IMR-90 (cell line): ENCODE measurements around the gene WNK1. TPM values are rescaled to one million over a fixed set of nuclear protein-coding genes. Genes with fewer than 3 reads are reported as not detected.

Experiments
- CEBPB ChIP-seq: IDR thresholded peaks from 2 replicates; pipeline ENCODE4 v1.6.1; 2012; ENCODE audit warnings: low read depth, low read length, improper control_type of control experiment
- MAFK ChIP-seq: IDR thresholded peaks from 2 replicates; pipeline ENCODE4 v1.6.1; 2012; ENCODE audit warnings: low read depth, low read length, improper control_type of control experiment
- MAZ ChIP-seq: IDR thresholded peaks from 2 replicates; pipeline ENCODE4 v1.6.1; 2012; ENCODE audit warnings: low read depth, mild to moderate bottlenecking, low read length, improper control_type of control experiment, moderate library complexity, borderline replicate concordance
- POLR2A ChIP-seq: IDR thresholded peaks from 2 replicates; pipeline ENCODE4 v1.6.1; 2012; ENCODE audit warnings: mild to moderate bottlenecking, low read depth, low read length
- polyA plus RNA-seq, 3 experiments: library from polyadenylated mRNA; depleted of rRNA; stranded (reverse); fragments of >200 nt; gene quantifications; 2 replicates each; pipeline ENCODE4 v1.2.3, GENCODE V29; 2012; ENCODE audit warnings: low replicate concordance in 1 of 3
- total RNA-seq: library from RNA; depleted of rRNA; stranded (reverse); fragments of >200 nt; gene quantifications from 2 replicates; pipeline ENCODE4 v1.2.3, GENCODE V29; 2012

WNK1 gene
- total and polyA plus RNA-seq, 2 of the 4 experiments (the other 2 are of a cell fraction): 36.9 to 42.8 TPM

- TF ChIP-seq MAFK: no peak
- no peak for TF ChIP-seq CEBPB
- no peak for TF ChIP-seq POLR2A
- 0 out of 2 replicates have a peak, but pooled peaks have one; percentile 30 for TF ChIP-seq MAZ
Measured at GRCh38 chr12:752695-753610, 574 bp downstream of the WNK1 start (continued).
